IPS DF 6.9 (cell line): ENCODE results near the gene ACVR1B.

Experiments
- DNase-seq: peaks from one replicate; pipeline ENCODE4 v3.0.0-alpha.2; 2013; ENCODE audit warnings: low read depth, low spot score
- H3K27ac ChIP-seq: one replicate; pipeline ENCODE4 v1.5.1; 2013; ENCODE audit warnings: low read length, control low read depth
- H3K27me3 ChIP-seq: 2 replicates; pipeline ENCODE4 v1.6.1; 2013; ENCODE audit warnings: mild to moderate bottlenecking, low read length; ENCODE audit not compliant: control insufficient read depth, insufficient read depth
- H3K36me3 ChIP-seq: 2 replicates; pipeline ENCODE4 v1.6.1; 2013; ENCODE audit warnings: low read length; ENCODE audit not compliant: control insufficient read depth, insufficient read depth
- H3K4me1 ChIP-seq: 2 replicates; pipeline ENCODE4 v1.6.1; 2013; ENCODE audit warnings: low read length; ENCODE audit not compliant: control insufficient read depth, insufficient read depth
- H3K4me3 ChIP-seq: 2 replicates; pipeline ENCODE4 v1.5.1; 2013; ENCODE audit warnings: mild to moderate bottlenecking, low read length
- H3K9me3 ChIP-seq: 2 replicates; pipeline ENCODE4 v1.6.1; 2013; ENCODE audit warnings: low read length, inconsistent platforms; ENCODE audit not compliant: control insufficient read depth, insufficient read depth
- WGBS: extraction: QIAGEN DNeasy Blood & Tissue Kit; methylation state at CpG from one replicate; pipeline ENCODE4 v1.1.7; 2013; ENCODE audit warnings: mixed read lengths, missing lambda C conversion rate; ENCODE audit not compliant: insufficient read length, insufficient coverage; 5-methylcytosine and 5-hydroxymethylcytosine counted together

ACVR1B gene

GRCh38 chr12:51951199-51951842, at the start of gene ACVR1B:
Gene ACVR1B, plus strand, starts transcription at chr12:51951699. Its CDS starts 45 bp downstream, at chr12:51951744.
- no peaks in the 10 kb centered on the region for H3K9me3 ChIP-seq
- no peak within 1 kb of the TSS for H3K27ac ChIP-seq
- H3K36me3 ChIP-seq = no peaks in the 10 kb centered on the region
- no CpG with 5 or more reads among the region's 86 CpGs for WGBS
- H3K4me3 ChIP-seq = peak within 1 kb of the TSS; percentile 77
- peaks cover 22% of the 10 kb centered on the region; the same call in 1 of the 2 replicates for H3K27me3 ChIP-seq
- DNase-seq = peak; percentile 41
- no peaks in the 10 kb centered on the region for H3K4me1 ChIP-seq

GRCh38 chr12:51901881-51902280, 49.6 kb upstream of the ACVR1B start:
- Histone ChIP-seq H3K36me3 (no peaks in the 10 kb centered on the region), H3K9me3 (no peaks in the 10 kb centered on the region), H3K27ac (no peak overlapping the region), H3K27me3 (no peaks in the 10 kb centered on the region; the same call in 1 of the 2 replicates), H3K4me1 (no peaks in the 10 kb centered on the region; the same call in 1 of the 2 replicates), H3K4me3 (no peak overlapping the region)
- no CpG with 5 or more reads among the region's 11 CpGs for WGBS
- DNase-seq = no peak

- Histone ChIP-seq H3K27me3 (peaks cover 7% of the 10 kb centered on the region; the same call in 1 of the 2 replicates), H3K4me3 (no peak overlapping the region), H3K9me3 (no peaks in the 10 kb centered on the region), H3K36me3 (no peaks in the 10 kb centered on the region), H3K27ac (no peak overlapping the region), H3K4me1 (no peaks in the 10 kb centered on the region; the same call in 1 of the 2 replicates)
- no peak for DNase-seq
Observed at GRCh38 chr12:51904951-51905470, 46.5 kb upstream of the ACVR1B start.

- H3K4me1 ChIP-seq = no peaks in the 10 kb centered on the region; the same call in 1 of the 2 replicates
- no peaks in the 10 kb centered on the region for H3K36me3 ChIP-seq
- no peak for DNase-seq
- no CpG with 5 or more reads among the region's 18 CpGs for WGBS
- H3K27ac ChIP-seq = no peak overlapping the region
- H3K9me3 ChIP-seq = no peaks in the 10 kb centered on the region
- no peak overlapping the region for H3K4me3 ChIP-seq
- peaks cover 7% of the 10 kb centered on the region; the same call in 1 of the 2 replicates for H3K27me3 ChIP-seq
Observed at GRCh38 chr12:51905471-51906429, 45.7 kb upstream of the ACVR1B start.

GRCh38 chr12:51906430-51907082, 44.9 kb upstream of the ACVR1B start:
- DNase-seq = no peak
- no peaks in the 10 kb centered on the region for H3K9me3 ChIP-seq
- no peak overlapping the region for H3K27ac ChIP-seq
- no CpG with 5 or more reads among the region's 23 CpGs for WGBS
- H3K4me1 ChIP-seq = no peaks in the 10 kb centered on the region; the same call in 1 of the 2 replicates
- H3K27me3 ChIP-seq = peaks cover 7% of the 10 kb centered on the region; the same call in 1 of the 2 replicates
- no peaks in the 10 kb centered on the region for H3K36me3 ChIP-seq
- H3K4me3 ChIP-seq = peak overlapping the region; percentile 30; the same call in 1 of the 2 replicates

- H3K9me3 ChIP-seq = no peaks in the 10 kb centered on the region
- H3K27ac ChIP-seq = no peak within 1 kb of the TSS
- no CpG with 5 or more reads among the region's 74 CpGs for WGBS
- no peak for DNase-seq
- H3K27me3 ChIP-seq = peaks cover 7% of the 10 kb centered on the region; the same call in 1 of the 2 replicates
- no peaks in the 10 kb centered on the region for H3K36me3 ChIP-seq
- H3K4me3 ChIP-seq = peak within 1 kb of the TSS; percentile 30; the same call in 1 of the 2 replicates
- H3K4me1 ChIP-seq = no peaks in the 10 kb centered on the region; the same call in 1 of the 2 replicates
Observed at GRCh38 chr12:51907083-51907855, 44.2 kb upstream of the ACVR1B start, which contains the start of gene ACVRL1. Gene ACVRL1, plus strand, starts transcription at chr12:51907504. Its CDS starts 4,971 bp downstream, at chr12:51912475.

- H3K27me3 ChIP-seq = peaks cover 7% of the 10 kb centered on the region; the same call in 1 of the 2 replicates
- WGBS = no CpG with 5 or more reads among the region's 7 CpGs
- H3K9me3 ChIP-seq = no peaks in the 10 kb centered on the region
- H3K4me1 ChIP-seq = no peaks in the 10 kb centered on the region; the same call in 1 of the 2 replicates
- H3K36me3 ChIP-seq = no peaks in the 10 kb centered on the region
- no peak overlapping the region for H3K4me3 ChIP-seq
- no peak overlapping the region for H3K27ac ChIP-seq
- no peak for DNase-seq
Observed at GRCh38 chr12:51907856-51908425, 43.6 kb upstream of the ACVR1B start.

GRCh38 chr12:51908876-51909592, 42.5 kb upstream of the ACVR1B start:
- Histone ChIP-seq H3K4me3 (no peak overlapping the region), H3K27me3 (peaks cover 7% of the 10 kb centered on the region; the same call in 1 of the 2 replicates), H3K27ac (no peak overlapping the region), H3K9me3 (no peaks in the 10 kb centered on the region), H3K4me1 (no peaks in the 10 kb centered on the region; the same call in 1 of the 2 replicates), H3K36me3 (no peaks in the 10 kb centered on the region)
- DNase-seq = no peak
- WGBS = no CpG with 5 or more reads among the region's 9 CpGs

GRCh38 chr12:51910168-51910567, 41.3 kb upstream of the ACVR1B start:
- no CpG with 5 or more reads among the region's 6 CpGs for WGBS
- Histone ChIP-seq H3K36me3 (no peaks in the 10 kb centered on the region), H3K9me3 (no peaks in the 10 kb centered on the region), H3K27ac (no peak overlapping the region), H3K4me3 (no peak overlapping the region), H3K4me1 (no peaks in the 10 kb centered on the region; the same call in 1 of the 2 replicates), H3K27me3 (peaks cover 7% of the 10 kb centered on the region; the same call in 1 of the 2 replicates)
- no peak for DNase-seq
